Limb (tissue), 2 donors: Measurements from ENCODE around the gene CDH13.
A peak's percentile ranks its signal among the peaks of the same experiment; 100 is the strongest.

Experiments used
- DNase-seq, 2 donors: peaks; one replicate each; pipeline ENCODE4 v3.0.0-alpha.2; 2016; ENCODE audit errors: extremely low spot score in 2 of 2

Gene CDH13

GRCh38 chr16:82628088-82628423, 1.3 kb downstream of the CDH13 start:
- peak in 1 of 2 donors; percentile 57 for DNase-seq

DNA sequence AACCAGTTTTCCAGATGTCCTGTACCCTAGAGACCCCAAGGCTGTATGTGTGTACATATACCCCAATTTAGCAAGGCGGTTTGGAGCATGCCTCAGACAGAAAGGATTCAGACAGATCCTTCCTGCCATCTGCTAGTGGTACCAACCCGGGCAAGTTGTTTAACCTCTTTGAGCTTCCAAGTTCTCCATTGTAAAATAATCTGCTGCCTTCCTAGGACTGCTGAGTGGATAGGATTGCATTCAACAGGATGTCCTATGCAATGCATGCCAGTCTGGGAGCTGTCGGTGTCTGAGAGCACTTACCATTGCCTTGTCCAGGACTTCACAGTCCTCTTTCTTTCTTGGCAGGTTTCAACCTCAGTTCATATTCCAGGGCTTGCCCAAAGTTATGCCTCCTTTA, 1.9 kb downstream of the CDH13 start:
- DNase-seq: no peak

GRCh38 chr16:82629441-82630027, 2.8 kb downstream of the CDH13 start:
- no peak for DNase-seq

DNA sequence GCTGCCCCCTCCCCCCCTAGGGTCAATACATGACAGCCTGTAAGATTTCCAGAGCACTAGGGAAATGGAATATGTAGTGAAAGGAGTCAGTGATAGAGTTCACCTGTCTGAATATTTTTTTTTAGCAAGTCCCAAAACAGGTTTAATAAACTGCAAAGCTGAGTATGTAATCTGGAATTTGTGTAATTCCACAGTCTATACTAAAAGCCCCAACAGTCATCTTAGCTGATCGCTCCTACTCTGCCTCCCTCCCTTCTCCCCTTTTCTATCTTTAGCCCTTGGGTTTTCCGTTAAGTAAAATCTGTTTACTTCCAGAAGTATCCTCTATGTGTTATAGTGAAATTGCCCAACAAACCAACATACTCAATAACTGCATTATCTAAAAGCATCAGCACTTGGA, 3.5 kb downstream of the CDH13 start:
- DNase-seq: no peak

GRCh38 chr16:82630688-82631087, 3.9 kb downstream of the CDH13 start:
- DNase-seq: peak in 1 of 2 donors; percentile 57

- no peak for DNase-seq
These were observed 5.2 kb downstream of the CDH13 start for GRCh38 chr16:82631701-82632685.

DNA sequence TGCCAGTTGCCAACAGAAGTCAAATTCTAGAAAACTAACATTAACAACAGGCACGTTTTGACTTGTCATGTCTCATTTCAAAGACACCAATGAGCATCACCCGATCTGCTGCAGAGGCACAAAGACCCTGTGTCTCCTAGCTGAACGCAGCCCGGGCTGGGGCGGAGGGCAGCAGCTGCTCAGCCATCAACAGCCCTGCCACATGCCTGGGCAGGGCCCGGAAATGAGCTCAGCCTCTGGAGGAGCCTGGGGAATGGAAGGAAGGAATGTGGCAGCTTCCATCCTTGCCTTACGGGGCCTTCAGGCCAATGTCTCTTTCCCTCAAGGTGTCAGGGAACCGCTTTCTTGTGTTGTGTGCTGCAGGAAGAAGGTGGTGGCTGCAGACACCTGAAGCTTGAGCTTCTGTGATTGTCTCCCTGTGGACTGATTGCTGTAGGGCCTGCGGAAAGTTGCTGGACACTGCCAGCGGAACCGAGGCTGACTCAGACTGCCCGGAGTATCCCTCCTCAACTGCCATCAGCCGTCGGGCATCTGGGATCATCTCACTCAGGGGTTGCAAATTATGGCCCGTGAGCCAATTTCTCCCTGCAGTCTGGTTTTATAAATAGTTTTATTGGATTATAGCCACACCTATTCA, 7.3 kb downstream of the CDH13 start:
- peak; percentile 69 to 73 for DNase-seq

DNA sequence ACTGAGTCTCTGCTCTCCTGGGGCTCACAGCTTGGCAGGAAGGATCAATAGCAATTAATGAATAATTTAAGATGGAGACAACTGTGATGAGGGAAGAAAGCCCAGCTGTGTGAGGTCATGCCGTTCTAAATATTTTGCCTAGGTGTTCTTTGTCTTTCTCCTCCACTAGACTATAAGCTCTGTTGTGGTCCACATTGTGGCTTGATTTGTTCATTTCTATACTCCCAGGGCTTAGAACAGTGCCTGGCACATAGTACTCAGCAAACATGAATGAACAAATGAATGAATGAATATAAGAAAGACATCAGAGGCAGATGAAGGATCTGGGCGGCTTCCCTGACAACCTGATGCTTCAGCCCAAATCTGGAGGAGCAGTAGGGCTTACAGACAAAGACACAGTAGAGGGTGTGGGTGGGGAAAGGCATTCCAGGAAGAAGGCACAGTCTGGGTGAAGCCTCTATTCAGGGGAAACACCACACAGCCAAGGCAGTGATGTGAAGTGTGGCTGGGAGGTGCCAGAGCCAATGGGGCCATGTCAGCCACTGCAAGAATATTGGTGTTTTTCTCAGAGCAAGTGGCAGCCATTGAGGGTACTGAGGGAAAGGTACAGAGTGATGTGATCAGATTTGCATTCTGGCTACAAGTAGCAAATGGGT, 8.3 kb downstream of the CDH13 start:
- DNase-seq: no peak

DNA sequence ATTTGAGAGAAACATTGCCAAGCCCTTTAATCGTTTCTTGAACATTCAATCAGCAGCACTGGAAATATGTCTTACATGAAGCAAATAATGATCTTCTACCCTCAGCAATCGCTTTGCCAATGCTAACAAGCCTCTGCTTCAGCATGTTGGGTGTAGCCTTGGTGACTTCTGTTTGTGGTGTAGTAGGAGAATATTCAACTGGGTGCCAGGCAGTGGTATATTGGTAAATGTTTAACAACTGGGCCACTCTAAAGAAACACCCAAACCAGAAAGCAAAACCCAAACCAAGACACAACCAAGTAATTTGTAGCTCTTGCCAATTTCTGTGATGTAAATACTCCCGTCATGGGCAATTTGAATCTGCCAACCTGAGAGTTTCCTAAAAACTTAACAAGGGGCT, 9.7 kb downstream of the CDH13 start:
- no peak for DNase-seq

- no peak for DNase-seq
These were observed 10.2 kb downstream of the CDH13 start for GRCh38 chr16:82636958-82637357.

DNA sequence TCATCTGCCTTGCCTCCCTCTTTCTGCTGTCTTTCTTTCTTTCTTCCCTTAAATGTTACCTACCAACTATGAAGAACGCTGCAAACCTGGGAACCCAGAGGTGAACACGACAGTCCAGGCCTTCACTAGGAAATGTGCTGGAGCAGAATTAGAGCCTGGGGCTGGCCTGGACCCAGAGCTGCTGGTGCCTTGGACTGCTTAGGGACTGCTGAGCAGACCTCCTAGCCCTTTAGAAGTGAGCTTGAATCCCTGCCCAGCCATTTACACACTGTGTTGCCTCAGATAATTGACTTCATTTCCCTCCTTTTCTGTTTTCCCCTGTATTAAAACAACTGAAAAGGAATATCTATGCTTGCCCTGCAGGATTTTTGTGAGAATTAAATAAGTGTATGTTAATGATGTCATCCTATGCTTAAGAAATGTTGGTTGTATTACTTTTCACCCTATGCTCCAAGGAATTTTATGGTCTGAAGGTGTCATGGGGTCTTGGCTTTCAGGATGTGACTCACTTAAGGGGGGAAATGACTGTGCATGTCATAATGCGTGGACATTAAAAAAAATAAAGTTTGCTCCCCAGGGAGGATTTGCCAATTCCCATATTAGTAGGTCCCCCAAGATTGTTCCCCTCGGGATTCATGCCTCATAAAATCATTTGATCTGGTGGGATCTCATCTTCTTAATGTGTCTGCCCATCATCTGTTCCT, 11.5 kb downstream of the CDH13 start:
- DNase-seq: no peak

DNA sequence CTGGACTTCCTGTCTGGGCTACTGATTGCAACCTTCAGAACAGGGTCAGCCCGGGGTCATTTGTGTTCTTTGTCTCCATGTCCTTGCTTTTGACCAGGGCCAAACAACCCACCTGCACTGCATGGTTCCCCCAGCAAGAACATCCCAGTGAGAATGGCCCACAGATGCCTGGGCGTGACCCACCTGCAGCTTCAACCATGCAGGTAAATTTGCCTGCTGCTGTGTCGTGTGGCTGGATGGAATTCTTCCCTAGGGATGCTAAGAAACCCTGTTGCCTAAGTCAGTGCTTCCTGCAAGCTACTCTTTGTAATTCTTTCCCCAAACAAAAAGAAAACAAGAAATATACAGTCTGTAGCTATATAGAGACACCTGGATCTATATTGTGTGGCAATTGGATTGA, 12.5 kb downstream of the CDH13 start:
- DNase-seq: no peak

- peak in 1 of 2 donors; percentile 69 for DNase-seq
These were observed 13.0 kb downstream of the CDH13 start for GRCh38 chr16:82639666-82640336.

DNA sequence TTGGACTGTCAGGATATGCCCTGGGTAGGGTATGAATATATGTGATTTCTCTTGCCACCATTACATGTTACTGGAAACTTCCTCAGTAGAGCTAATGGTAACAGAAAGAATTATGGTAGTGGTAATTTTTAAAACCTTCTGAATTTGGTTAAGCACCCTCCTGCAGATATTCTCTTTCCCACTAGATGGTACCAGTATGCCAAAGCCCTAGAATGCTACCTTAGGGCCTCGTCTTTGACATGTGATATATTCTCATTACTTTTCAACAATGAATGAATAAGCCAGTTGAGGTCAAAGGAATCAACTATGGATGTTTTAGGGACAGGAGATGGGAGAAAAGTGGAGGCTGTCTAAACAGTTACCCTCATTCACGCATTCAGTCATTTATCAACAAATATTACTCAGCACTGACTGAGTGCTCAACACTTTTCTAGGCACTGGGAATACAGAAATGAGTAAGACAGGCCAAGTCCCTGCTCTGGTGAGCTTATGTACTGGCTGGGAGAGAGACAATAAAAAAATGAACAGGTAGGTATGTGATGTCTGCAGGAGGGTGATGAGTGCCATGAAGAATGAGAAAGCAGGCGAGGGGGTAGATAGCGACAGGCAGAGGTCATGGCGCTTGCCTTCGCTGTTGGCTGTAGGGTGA, 14.7 kb downstream of the CDH13 start:
- DNase-seq: no peak

- no peak for DNase-seq
These were observed 16.4 kb downstream of the CDH13 start for GRCh38 chr16:82643136-82643535.

DNA sequence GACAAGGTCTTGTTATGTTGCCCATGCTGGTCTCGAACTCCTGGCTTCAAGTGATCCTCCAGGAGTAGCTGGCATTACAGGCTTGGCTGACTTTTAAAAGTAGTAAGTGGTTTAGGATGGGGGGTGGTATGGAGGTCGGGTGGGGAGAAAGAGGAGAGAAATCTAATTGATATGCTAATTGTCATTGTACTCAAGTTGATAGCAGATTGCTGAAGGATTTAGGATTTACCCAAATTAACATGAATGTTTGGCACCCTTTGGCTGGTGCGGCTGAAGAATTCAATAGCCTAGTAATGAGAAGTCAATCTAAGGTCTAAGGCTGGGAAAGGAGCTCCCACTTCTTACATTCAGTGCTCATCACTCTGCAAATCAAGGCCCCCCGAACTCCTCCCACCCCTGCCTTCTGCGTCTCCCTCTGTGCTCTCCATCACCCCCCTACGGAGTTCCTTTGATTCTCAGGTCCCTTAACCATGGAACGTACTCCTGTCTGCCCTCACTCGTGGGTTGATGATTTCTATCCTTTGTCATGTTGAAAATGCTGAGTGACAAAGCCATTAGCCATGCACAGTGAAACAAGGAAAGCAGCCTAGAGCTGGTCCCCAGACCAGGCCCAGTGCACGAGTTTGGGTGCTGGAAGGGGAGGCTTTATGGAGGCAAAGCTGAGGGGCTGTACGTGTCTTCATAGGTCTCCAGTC, 17.3 kb downstream of the CDH13 start:
- no peak for DNase-seq

GRCh38 chr16:82646504-82646903, 19.7 kb downstream of the CDH13 start:
- DNase-seq: no peak

GRCh38 chr16:82649766-82650165, 23.0 kb downstream of the CDH13 start:
- no peak for DNase-seq

DNA sequence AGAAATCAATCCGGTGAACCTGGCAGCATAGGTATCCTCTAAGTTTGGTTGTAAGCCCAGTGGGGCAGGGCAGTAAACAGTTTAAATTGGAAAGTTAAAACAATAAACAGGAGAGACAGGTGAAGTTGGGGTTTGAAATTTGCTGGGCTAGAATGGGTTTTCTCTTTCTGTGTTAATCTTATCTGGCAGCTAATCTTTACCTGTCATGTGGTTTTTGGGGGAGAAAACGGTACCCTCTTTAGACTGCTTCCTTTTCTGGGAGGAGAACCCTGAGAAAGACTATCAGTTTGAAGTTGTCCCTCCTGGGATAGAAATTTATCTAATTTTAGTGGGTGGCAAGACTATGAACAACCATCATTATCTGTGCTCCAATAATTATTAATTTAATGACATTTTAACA, 24.0 kb downstream of the CDH13 start:
- no peak for DNase-seq
